Keratinocyte (primary cell): Measurements from ENCODE around the gene DACH1. TPM values are rescaled to one million over a fixed set of nuclear protein-coding genes. Genes with fewer than 3 reads are reported as not detected.

Experiments
- DNase-seq: peaks from one replicate; pipeline ENCODE4 v3.0.0-alpha.2; 2011; ENCODE audit warnings: low read depth, missing footprints, low spot score
- FAIRE-seq: peaks from 2 replicates; lab custom pipeline; 2011; peaks lifted over from hg19 to GRCh38; lab: Jason Lieb, UNC
- H2AFZ ChIP-seq: 2 replicates; pipeline ENCODE4 v1.6.0; 2012; ENCODE audit warnings: low read length, control low read depth, inconsistent platforms; ENCODE audit not compliant: control insufficient read depth
- H3K27ac ChIP-seq: 2 replicates; pipeline ENCODE4 v1.5.1; 2011; ENCODE audit warnings: low read length; ENCODE audit not compliant: control insufficient read depth, insufficient read depth
- H3K27me3 ChIP-seq: 3 replicates; pipeline ENCODE4 v1.6.0; 2011; ENCODE audit warnings: low read length; ENCODE audit not compliant: control insufficient read depth, insufficient read depth; ENCODE audit errors: extremely low read depth
- H3K36me3 ChIP-seq, 2 experiments: 2 replicates in 1 of 2; 3 replicates in 1 of 2; pipeline ENCODE4 v1.5.1; 2011; ENCODE audit warnings: low read length in 2 of 2, mild to moderate bottlenecking in 1 of 2; ENCODE audit not compliant: control insufficient read depth in 2 of 2, insufficient read depth in 2 of 2; ENCODE audit errors: extremely low read depth in 1 of 2
- H3K4me1 ChIP-seq: 3 replicates; pipeline ENCODE4 v1.5.1; 2011; ENCODE audit warnings: low read length; ENCODE audit not compliant: control insufficient read depth, insufficient read depth; ENCODE audit errors: extremely low read depth
- H3K4me2 ChIP-seq: 3 replicates; pipeline ENCODE4 v1.6.0; 2011; ENCODE audit warnings: low read depth, low read length; ENCODE audit not compliant: control insufficient read depth, insufficient read depth; ENCODE audit errors: extremely low read depth
- H3K4me3 ChIP-seq, 3 experiments: fragments of 200-600 bp in 1 of 3; sonication (generic) in 1 of 3; 2 replicates in 2 of 3; 3 replicates in 1 of 3; pipeline ENCODE4 v1.5.1; 2011 to 2016; ENCODE audit warnings: low read length in 3 of 3, mild to moderate bottlenecking in 3 of 3, control low read depth in 2 of 3, inconsistent platforms in 1 of 3, low read depth in 1 of 3, mixed read lengths in 1 of 3, mixed run types in 1 of 3, moderate library complexity in 1 of 3; ENCODE audit not compliant: control insufficient read depth in 2 of 3, insufficient read depth in 2 of 3; ENCODE audit errors: extremely low read depth in 1 of 3
- H3K79me2 ChIP-seq: 2 replicates; pipeline ENCODE4 v1.6.0; 2012; ENCODE audit warnings: low read length; ENCODE audit not compliant: control insufficient read depth, insufficient read depth
- H3K9ac ChIP-seq: 3 replicates; pipeline ENCODE4 v1.6.0; 2011; ENCODE audit warnings: low read length; ENCODE audit not compliant: control insufficient read depth, insufficient read depth; ENCODE audit errors: extremely low read depth
- H3K9me1 ChIP-seq: 3 replicates; pipeline ENCODE4 v1.6.0; 2011; ENCODE audit warnings: low read length; ENCODE audit not compliant: control insufficient read depth, insufficient read depth; ENCODE audit errors: extremely low read depth
- H3K9me3 ChIP-seq: 2 replicates; pipeline ENCODE4 v1.5.1; 2012; ENCODE audit warnings: low read depth, low read length; ENCODE audit not compliant: control insufficient read depth
- H4K20me1 ChIP-seq: 3 replicates; pipeline ENCODE4 v1.6.0; 2011; ENCODE audit warnings: low read length; ENCODE audit not compliant: control insufficient read depth, insufficient read depth; ENCODE audit errors: extremely low read depth
- CTCF ChIP-seq, 3 experiments: IDR thresholded peaks in 1 of 3; conservative IDR thresholded peaks in 1 of 3; optimal IDR thresholded peaks in 1 of 3; 2 replicates in 2 of 3; 3 replicates in 1 of 3; pipeline versions ENCODE3 to v1.5.1; 2011; ENCODE audit warnings: low read length in 3 of 3, mild to moderate bottlenecking in 3 of 3, moderate library complexity in 2 of 3, control low read depth in 1 of 3, inconsistent platforms in 1 of 3; ENCODE audit not compliant: insufficient read depth in 2 of 3; ENCODE audit errors: extremely low read depth in 1 of 3
- EZH2 ChIP-seq: IDR thresholded peaks from one replicate; pipeline ENCODE4 v1.6.1; 2012; ENCODE audit warnings: inconsistent platforms, mild to moderate bottlenecking, low read length, moderate library complexity
- dilution Hi-C: fragments of 300-500 bp; cut with MboI; formaldehyde crosslinking; loops from one replicate; pipeline ENCODE4 v1.7.0; 2020; ENCODE audit warnings: low sequenced_read_pairs; ENCODE audit not compliant: extremely low pct_ligation_motif_present
- polyA plus RNA-seq, 5 experiments: library from polyadenylated mRNA; depleted of rRNA in 3 of 5; stranded (reverse) in 3 of 5; stranded (forward) in 1 of 5; unstranded in 1 of 5; fragments of >200 nt; gene quantifications; 1 replicate in 1 of 5; 2 replicates in 3 of 5; 3 replicates in 1 of 5; pipeline versions ENCODE4 v1.2.1 to v1.2.3, GENCODE V29; 2011 to 2012; ENCODE audit warnings: missing spikeins in 2 of 5, low read depth in 1 of 5, low replicate concordance in 1 of 5

DACH1 gene
- polyA plus RNA-seq, 1 donor (not counting 4 experiments of a cell fraction or from before 2014, with no cell fraction given): not detected

GRCh38 chr13:71540098-71540497, 326.9 kb downstream of the DACH1 start:
- dilution Hi-C loops: no loop called here
- Histone ChIP-seq H3K27ac (no peak overlapping the region), H3K27me3 (no peaks in the 10 kb centered on the region), H3K36me3 (no peaks in the 10 kb centered on the region), H3K9me3 (no peaks in the 10 kb centered on the region), H2AFZ (no peak overlapping the region), H3K9ac (no peak overlapping the region), H3K79me2 (no peaks in the 10 kb centered on the region), H3K4me2 (no peak overlapping the region), H4K20me1 (no peaks in the 10 kb centered on the region), H3K4me1 (no peaks in the 10 kb centered on the region), H3K9me1 (no peaks in the 10 kb centered on the region), H3K4me3 (no peak overlapping the region)
- no peak for DNase-seq
- TF ChIP-seq EZH2 (no peak), CTCF (optimal IDR thresholded peaks at IDR 0.05 in 1 of 3, IDR thresholded peaks at IDR 0.05 in 1 of 3, conservative IDR thresholded peaks at IDR 0.05 in 1 of 3; ENCODE audit: extremely low read depth in 1 of 3, insufficient read depth in 2 of 3, low read length in 3 of 3) (no peak)
- no peak for FAIRE-seq

GRCh38 chr13:71536201-71536600, 330.8 kb downstream of the DACH1 start:
- dilution Hi-C loops: no loop called here

More at GRCh38 chr13:71536201-71536600, 330.8 kb downstream of the DACH1 start:
- H2AFZ ChIP-seq: no peak overlapping the region
- no peak overlapping the region for H3K9ac ChIP-seq
- no peak overlapping the region for H3K27ac ChIP-seq
- no peaks in the 10 kb centered on the region for H3K79me2 ChIP-seq
- no peak overlapping the region for H3K4me2 ChIP-seq
- DNase-seq (no peak), FAIRE-seq (no peak)
- H3K27me3 ChIP-seq: no peaks in the 10 kb centered on the region
- H3K4me1 ChIP-seq: no peaks in the 10 kb centered on the region
- H3K36me3 ChIP-seq: no peaks in the 10 kb centered on the region
- H3K4me3 ChIP-seq: no peak overlapping the region
- H3K9me3 ChIP-seq: no peaks in the 10 kb centered on the region
- no peaks in the 10 kb centered on the region for H3K9me1 ChIP-seq
- H4K20me1 ChIP-seq: no peaks in the 10 kb centered on the region
- TF ChIP-seq CTCF (optimal IDR thresholded peaks at IDR 0.05 in 1 of 3, IDR thresholded peaks at IDR 0.05 in 1 of 3, conservative IDR thresholded peaks at IDR 0.05 in 1 of 3; ENCODE audit: extremely low read depth in 1 of 3, insufficient read depth in 2 of 3, low read length in 3 of 3) (no peak), EZH2 (no peak)
